Mucosa of descending colon (tissue), 3 donors: ENCODE results near the gene USP47. TPM values are rescaled to one million over a fixed set of nuclear protein-coding genes. Genes with fewer than 3 reads are reported as not detected.

Experiments
- ATAC-seq: fragments of 200-7000 bp; cut with Tn5 transposase; one replicate; pipeline ENCODE4 v1.9.1; 2020; ENCODE audit warnings: mild to moderate bottlenecking, moderate library complexity
- DNase-seq, 3 donors: peaks; one replicate each; pipeline ENCODE4 v3.0.0-alpha.2; 2020
- H3K36me3 ChIP-seq: fragments of 200-600 bp; one replicate; pipeline ENCODE4 v1.8.0; 2021; ENCODE audit warnings: low read depth, mild to moderate bottlenecking
- H3K4me1 ChIP-seq: fragments of 200-600 bp; one replicate; pipeline ENCODE4 v1.8.0; 2021; ENCODE audit warnings: low read depth, mild to moderate bottlenecking
- H3K4me3 ChIP-seq: fragments of 200-600 bp; one replicate; pipeline ENCODE4 v1.8.0; 2021; ENCODE audit warnings: mild to moderate bottlenecking
- H3K9me3 ChIP-seq: fragments of 200-600 bp; one replicate; pipeline ENCODE4 v1.8.0; 2021; ENCODE audit warnings: mild to moderate bottlenecking
- CTCF ChIP-seq: fragments of 200-600 bp; IDR thresholded peaks from one replicate; pipeline ENCODE4 v1.8.0; 2022; ENCODE audit warnings: antibody characterized with exemption, mild to moderate bottlenecking
- intact Hi-C, 2 donors: fragments of 100-400 bp; cut with DNase I in 1 of 2; cut with micrococcal nuclease in 1 of 2; formaldehyde crosslinking; loops; one replicate each; pipeline versions ENCODE4 v1.11.0 to v1.11.1; 2022; cut with DNase I, micrococcal nuclease
- total RNA-seq, 3 donors: library from RNA; stranded (reverse); fragmentation: NEBNext Ultra II Directional in 2 of 3; extraction: Animal tissue kit (Norgen Biotek cat#: 25700) in 2 of 3; gene quantifications; one replicate each; pipeline versions ENCODE4 v1.2.1 to v1.2.4, GENCODE V29; 2021 to 2023
- donor health status: DM: no; HTN: no; CAD: no; lungs with moderate emphysema.
- donor health status: DM: no; HTN: no; CAD: no.
- donor health status: DM: no; HTN: yes; CAD: no.

The USP47 gene
- total RNA-seq, 3 donors from 2014 or later = 36.1 to 59.3 (median 39.1) TPM

GRCh38 chr11:11839718-11840117 lies 2.1 kb upstream of the USP47 start:
- intact Hi-C loops = no loop called here
- ATAC-seq (no peak), DNase-seq (no peak)
- peaks cover 13% of the 10 kb centered on the region for H3K4me1 ChIP-seq
- TF ChIP-seq CTCF = no peak
- H3K36me3 ChIP-seq = no peaks in the 10 kb centered on the region
- no peak overlapping the region for H3K4me3 ChIP-seq
- no peaks in the 10 kb centered on the region for H3K9me3 ChIP-seq

GRCh38 chr11:11841116-11841722 lies 553 bp upstream of the USP47 start:
- Histone ChIP-seq H3K4me3 (peak overlapping the region; percentile 69), H3K9me3 (no peaks in the 10 kb centered on the region), H3K4me1 (peaks cover 20% of the 10 kb centered on the region), H3K36me3 (no peaks in the 10 kb centered on the region)
- intact Hi-C loops = no loop called here
- peak; percentile 65 to 75 (median 71) for DNase-seq
- ATAC-seq = peak; percentile 73
- no peak for TF ChIP-seq CTCF

- ATAC-seq (peak; percentile 73), DNase-seq (peak in 2 of 3 donors; percentile 75 to 77)
- H3K4me3 ChIP-seq = peak overlapping the region; percentile 69
- H3K9me3 ChIP-seq = no peaks in the 10 kb centered on the region
- intact Hi-C loops = no loop called here
- H3K36me3 ChIP-seq = no peaks in the 10 kb centered on the region
- H3K4me1 ChIP-seq = peaks cover 29% of the 10 kb centered on the region
- no peak for TF ChIP-seq CTCF
These were observed 743 bp downstream of the USP47 start for GRCh38 chr11:11842421-11843008.

- Histone ChIP-seq H3K36me3 (no peaks in the 10 kb centered on the region), H3K4me1 (peaks cover 29% of the 10 kb centered on the region), H3K9me3 (no peaks in the 10 kb centered on the region), H3K4me3 (no peak overlapping the region)
- DNase-seq (peak in 1 of 3 donors; percentile 6), ATAC-seq (no peak)
- TF ChIP-seq CTCF = no peak
- intact Hi-C loops = no loop called here
These were observed 1.4 kb downstream of the USP47 start for GRCh38 chr11:11843211-11843621.

- no peak for DNase-seq
- H3K36me3 ChIP-seq = no peaks in the 10 kb centered on the region
- H3K4me1 ChIP-seq = peaks cover 29% of the 10 kb centered on the region
- no peak for TF ChIP-seq CTCF
- no peaks in the 10 kb centered on the region for H3K9me3 ChIP-seq
- no peak overlapping the region for H3K4me3 ChIP-seq
- intact Hi-C loops = no loop called here
- ATAC-seq = no peak
These were observed 1.9 kb downstream of the USP47 start for GRCh38 chr11:11843642-11844041.
